ENCODE data around the gene GIGYF2.

GIGYF2 gene

GRCh38 chr2:232731470-232731869 is 34.3 kb downstream of the GIGYF2 start:
- no peak overlapping the region for H3K4me3 ChIP-seq (ENCODE audit: low read depth, low read length)
- no peak for TF ChIP-seq CTCF (IDR thresholded peaks at IDR 0.05; ENCODE audit: insufficient read depth, low read length, missing control alignments)
- no peak for DNase-seq (ENCODE audit: low read depth, low spot score)
- ChIA-PET POLR2A (no interaction called here), CTCF (no interaction called here)

- DNase-seq (ENCODE audit: low read depth, low spot score), result no peak
- no peak overlapping the region for H3K4me3 ChIP-seq (ENCODE audit: low read depth, low read length)
- ChIA-PET CTCF (interaction anchor here (0.6 to 1.2 kb wide), 2 partner anchors 23 to 1092 kb away, joined by 3 read pairs; no protein-coding TSS in a partner anchor), POLR2A (no interaction called here)
- no peak for TF ChIP-seq CTCF (IDR thresholded peaks at IDR 0.05; ENCODE audit: insufficient read depth, low read length, missing control alignments)
These were observed 44.2 kb downstream of the GIGYF2 start for GRCh38 chr2:232741294-232741693.

GRCh38 chr2:232741972-232742371 is 44.8 kb downstream of the GIGYF2 start:
- ChIA-PET CTCF (interaction anchor here (0.6 to 1.2 kb wide), 2 partner anchors 24 to 1091 kb away, joined by 3 read pairs; no protein-coding TSS in a partner anchor), POLR2A (no interaction called here)
- no peak for DNase-seq (ENCODE audit: low read depth, low spot score)
- no peak overlapping the region for H3K4me3 ChIP-seq (ENCODE audit: low read depth, low read length)
- TF ChIP-seq CTCF (IDR thresholded peaks at IDR 0.05; ENCODE audit: insufficient read depth, low read length, missing control alignments), result no peak

- DNase-seq (ENCODE audit: low read depth, low spot score), result no peak
- CTCF ChIA-PET, result no interaction called here
- POLR2A ChIA-PET, result no interaction called here
- no peak for TF ChIP-seq CTCF (IDR thresholded peaks at IDR 0.05; ENCODE audit: insufficient read depth, low read length, missing control alignments)
- no peak overlapping the region for H3K4me3 ChIP-seq (ENCODE audit: low read depth, low read length)
These were observed 47.8 kb downstream of the GIGYF2 start for GRCh38 chr2:232744963-232745362.

- TF ChIP-seq CTCF (IDR thresholded peaks at IDR 0.05; ENCODE audit: insufficient read depth, low read length, missing control alignments), result no peak
- DNase-seq (ENCODE audit: low read depth, low spot score), result no peak
- no peak overlapping the region for H3K4me3 ChIP-seq (ENCODE audit: low read depth, low read length)
- POLR2A ChIA-PET, result no interaction called here
- CTCF ChIA-PET, result interaction anchor here (1.1 kb wide), 1 partner anchor 10 kb away, joined by 3 read pairs; no protein-coding TSS in a partner anchor
These were observed 50.9 kb downstream of the GIGYF2 start for GRCh38 chr2:232748038-232748437.

- POLR2A ChIA-PET, result no interaction called here
- CTCF ChIA-PET, result interaction anchor here (1.2 kb wide), 1 partner anchor 23 kb away, joined by 3 read pairs; no protein-coding TSS in a partner anchor
- no peak for TF ChIP-seq CTCF (IDR thresholded peaks at IDR 0.05; ENCODE audit: insufficient read depth, low read length, missing control alignments)
- no peak for DNase-seq (ENCODE audit: low read depth, low spot score)
- no peak overlapping the region for H3K4me3 ChIP-seq (ENCODE audit: low read depth, low read length)
These were observed 52.2 kb downstream of the GIGYF2 start for GRCh38 chr2:232749331-232749730.
